Measurements from ENCODE around the gene SCLY.

The SCLY gene

GRCh38 chr2:238101891-238102841 is 41.4 kb downstream of the SCLY start:
- no peak for TF ChIP-seq CSDC2 (CRISPR knock-in tag; IDR thresholded peaks at IDR 0.05)
- TF ChIP-seq, protein P1, sequence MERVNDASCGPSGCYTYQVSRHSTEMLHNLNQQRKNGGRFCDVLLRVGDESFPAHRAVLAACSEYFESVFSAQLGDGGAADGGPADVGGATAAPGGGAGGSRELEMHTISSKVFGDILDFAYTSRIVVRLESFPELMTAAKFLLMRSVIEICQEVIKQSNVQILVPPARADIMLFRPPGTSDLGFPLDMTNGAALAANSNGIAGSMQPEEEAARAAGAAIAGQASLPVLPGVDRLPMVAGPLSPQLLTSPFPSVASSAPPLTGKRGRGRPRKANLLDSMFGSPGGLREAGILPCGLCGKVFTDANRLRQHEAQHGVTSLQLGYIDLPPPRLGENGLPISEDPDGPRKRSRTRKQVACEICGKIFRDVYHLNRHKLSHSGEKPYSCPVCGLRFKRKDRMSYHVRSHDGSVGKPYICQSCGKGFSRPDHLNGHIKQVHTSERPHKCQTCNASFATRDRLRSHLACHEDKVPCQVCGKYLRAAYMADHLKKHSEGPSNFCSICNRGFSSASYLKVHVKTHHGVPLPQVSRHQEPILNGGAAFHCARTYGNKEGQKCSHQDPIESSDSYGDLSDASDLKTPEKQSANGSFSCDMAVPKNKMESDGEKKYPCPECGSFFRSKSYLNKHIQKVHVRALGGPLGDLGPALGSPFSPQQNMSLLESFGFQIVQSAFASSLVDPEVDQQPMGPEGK (CRISPR knock-in tag; IDR thresholded peaks at IDR 0.05; ENCODE audit: borderline replicate concordance) = no peak
- TF ChIP-seq BACH2 (CRISPR knock-in tag; IDR thresholded peaks at IDR 0.05; ENCODE audit: borderline replicate concordance) = no peak
- no peak for TF ChIP-seq OSR1 (CRISPR knock-in tag; IDR thresholded peaks at IDR 0.05)
- no peak for TF ChIP-seq ZNF565 (CRISPR knock-in tag; conservative IDR thresholded peaks at IDR 0.05; ENCODE audit: low read depth)
- TF ChIP-seq RARB (CRISPR knock-in tag; IDR thresholded peaks at IDR 0.05) = no peak
- no peak for TF ChIP-seq ZNF70 (CRISPR knock-in tag; IDR thresholded peaks at IDR 0.05)
- no peak for TF ChIP-seq TSHZ2 (CRISPR knock-in tag; IDR thresholded peaks at IDR 0.05)
- no peak for TF ChIP-seq CREB5 (CRISPR knock-in tag; IDR thresholded peaks at IDR 0.05; ENCODE audit: low read depth)

DNA sequence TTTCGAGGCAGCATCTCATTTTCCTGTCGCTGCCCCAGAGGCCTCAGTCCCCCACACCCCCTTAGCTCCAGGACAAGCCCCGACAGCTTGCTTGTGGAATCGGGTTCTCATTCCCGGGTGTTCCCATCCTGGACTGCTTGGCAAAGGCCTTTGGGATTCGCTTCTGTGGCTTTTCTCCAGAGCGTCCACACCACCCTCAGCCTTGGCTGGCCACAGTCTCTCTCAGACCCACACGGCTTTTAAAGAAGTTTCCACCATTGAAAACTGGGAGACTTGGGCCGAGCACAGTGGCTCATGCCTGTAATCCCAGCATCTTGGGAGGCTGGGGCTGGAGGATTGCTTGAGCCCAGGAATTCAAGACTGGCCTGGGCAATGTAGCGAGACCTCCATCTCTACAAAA is 42.1 kb downstream of the SCLY start:
- TF ChIP-seq SNAI2 (CRISPR knock-in tag; IDR thresholded peaks at IDR 0.05) = no peak
- no peak for TF ChIP-seq PPARA (CRISPR knock-in tag; IDR thresholded peaks at IDR 0.05; ENCODE audit: borderline replicate concordance)
- no peak for TF ChIP-seq ISL1 (CRISPR knock-in tag; IDR thresholded peaks at IDR 0.05)
- TF ChIP-seq ZFP30 (CRISPR knock-in tag; IDR thresholded peaks at IDR 0.05) = no peak
- no peak for TF ChIP-seq ZNF565 (CRISPR knock-in tag; conservative IDR thresholded peaks at IDR 0.05; ENCODE audit: low read depth)
- TF ChIP-seq, protein P1 (CRISPR knock-in tag; IDR thresholded peaks at IDR 0.05; ENCODE audit: borderline replicate concordance) = no peak
- no peak for TF ChIP-seq TCF4 (CRISPR knock-in tag; IDR thresholded peaks at IDR 0.05; ENCODE audit: borderline replicate concordance)
- no peak for TF ChIP-seq POU6F1 (CRISPR knock-in tag; IDR thresholded peaks at IDR 0.05; ENCODE audit: borderline replicate concordance, low read depth)
- TF ChIP-seq CREB5 (CRISPR knock-in tag; IDR thresholded peaks at IDR 0.05; ENCODE audit: low read depth) = no peak
- TF ChIP-seq GLIS3 (CRISPR knock-in tag; IDR thresholded peaks at IDR 0.05) = no peak
- TF ChIP-seq ZC3H10 (CRISPR knock-in tag; IDR thresholded peaks at IDR 0.05) = no peak
- TF ChIP-seq ZNF70 (CRISPR knock-in tag; IDR thresholded peaks at IDR 0.05) = no peak
- TF ChIP-seq ARNTL (CRISPR knock-in tag; IDR thresholded peaks at IDR 0.05; ENCODE audit: borderline replicate concordance, low read depth) = no peak
- no peak for TF ChIP-seq TOX (CRISPR knock-in tag; IDR thresholded peaks at IDR 0.05; ENCODE audit: borderline replicate concordance)
- no peak for TF ChIP-seq OSR1 (CRISPR knock-in tag; IDR thresholded peaks at IDR 0.05)
- no peak for TF ChIP-seq ESRRG (CRISPR knock-in tag; IDR thresholded peaks at IDR 0.05)
- no peak for TF ChIP-seq ZFP3 (CRISPR knock-in tag; IDR thresholded peaks at IDR 0.05)
- TF ChIP-seq ZNF8 (CRISPR knock-in tag; IDR thresholded peaks at IDR 0.05) = no peak
- ATAC-seq = no peak

More at GRCh38 chr2:238101891-238102841, 41.4 kb downstream of the SCLY start:
- ATAC-seq = no peak

Data from SK-N-SH treated with all-trans-retinoic acid at 6 μM for 48 hours (cell line).